Measurements from ENCODE around the gene SRRM3. TPM values are rescaled to one million over a fixed set of nuclear protein-coding genes. Genes with fewer than 3 reads are reported as not detected.

The SRRM3 gene
- total RNA-seq, 1 experiment from 2014 or later: 1.7 TPM

DNA sequence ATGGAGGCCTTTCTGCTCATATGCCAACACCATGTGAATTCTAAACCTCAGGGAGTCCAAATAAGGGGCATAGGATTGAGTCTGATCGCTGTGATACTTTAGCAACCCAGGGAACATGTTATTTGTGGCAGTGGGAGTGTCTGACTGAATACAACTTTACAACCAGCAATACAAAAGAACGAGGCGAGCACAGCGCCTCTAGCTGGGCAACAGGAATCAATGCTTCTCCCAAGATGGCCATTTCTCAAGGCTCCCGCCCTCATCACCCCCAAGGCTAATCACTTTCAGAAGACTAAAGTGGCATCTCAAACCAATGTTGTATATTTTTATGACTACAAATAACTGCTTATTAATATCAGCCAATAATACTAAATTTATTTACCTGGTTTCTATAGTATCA lies 129.0 kb downstream of the SRRM3 start:
- H3K36me3 Mint-ChIP-seq (ENCODE audit: insufficient read depth, unreplicated experiment): peaks cover 83% of the 10 kb centered on the region
- peaks cover 4% of the 10 kb centered on the region; the same call in 1 of the 2 replicates for H3K36me3 ChIP-seq (ENCODE audit: control insufficient read depth, insufficient read depth, low read length)
- CTCF ChIA-PET: interaction anchor here (0.5 to 1.0 kb wide), 2 partner anchors 24 to 28 kb away, joined by 3 read pairs; partner anchors contain the start of gene YWHAG
- no peaks in the 10 kb centered on the region for H3K9me3 Mint-ChIP-seq (ENCODE audit: unreplicated experiment)
- H3K4me1 ChIP-seq: no peaks in the 10 kb centered on the region
- intact Hi-C loops (cut with micrococcal nuclease; ENCODE audit: unreplicated experiment): no loop called here
- H3K27ac Mint-ChIP-seq (ENCODE audit: unreplicated experiment): no peak overlapping the region
- no peak overlapping the region for H3K4me3 ChIP-seq (ENCODE audit: low read depth, low read length)
- H3K4me3 Mint-ChIP-seq (ENCODE audit: unreplicated experiment): no peak overlapping the region
- DNase-seq: no peak
- POLR2A ChIA-PET: no interaction called here
- BruUV-seq (replicated peaks): no TSS peak
- H3K9me3 ChIP-seq: no peaks in the 10 kb centered on the region
- peaks cover 14% of the 10 kb centered on the region for H3K4me1 Mint-ChIP-seq (ENCODE audit: low read depth, unreplicated experiment)
- H3K27me3 Mint-ChIP-seq (ENCODE audit: insufficient read depth, unreplicated experiment): no peaks in the 10 kb centered on the region
- H3K27me3 ChIP-seq (replicated peaks; ENCODE audit: control insufficient read depth, insufficient read depth, low read length): no peaks in the 10 kb centered on the region
- TF ChIP-seq, protein P1, sequence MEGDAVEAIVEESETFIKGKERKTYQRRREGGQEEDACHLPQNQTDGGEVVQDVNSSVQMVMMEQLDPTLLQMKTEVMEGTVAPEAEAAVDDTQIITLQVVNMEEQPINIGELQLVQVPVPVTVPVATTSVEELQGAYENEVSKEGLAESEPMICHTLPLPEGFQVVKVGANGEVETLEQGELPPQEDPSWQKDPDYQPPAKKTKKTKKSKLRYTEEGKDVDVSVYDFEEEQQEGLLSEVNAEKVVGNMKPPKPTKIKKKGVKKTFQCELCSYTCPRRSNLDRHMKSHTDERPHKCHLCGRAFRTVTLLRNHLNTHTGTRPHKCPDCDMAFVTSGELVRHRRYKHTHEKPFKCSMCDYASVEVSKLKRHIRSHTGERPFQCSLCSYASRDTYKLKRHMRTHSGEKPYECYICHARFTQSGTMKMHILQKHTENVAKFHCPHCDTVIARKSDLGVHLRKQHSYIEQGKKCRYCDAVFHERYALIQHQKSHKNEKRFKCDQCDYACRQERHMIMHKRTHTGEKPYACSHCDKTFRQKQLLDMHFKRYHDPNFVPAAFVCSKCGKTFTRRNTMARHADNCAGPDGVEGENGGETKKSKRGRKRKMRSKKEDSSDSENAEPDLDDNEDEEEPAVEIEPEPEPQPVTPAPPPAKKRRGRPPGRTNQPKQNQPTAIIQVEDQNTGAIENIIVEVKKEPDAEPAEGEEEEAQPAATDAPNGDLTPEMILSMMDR (IDR thresholded peaks at IDR 0.05; ENCODE audit: insufficient read depth in 1 of 2, low read depth in 1 of 2, low read length in 1 of 2, severe bottlenecking in 1 of 2, unreplicated experiment in 1 of 2): no peak

GRCh38 chr7:76332078-76332477 lies 130.4 kb downstream of the SRRM3 start:
- ChIA-PET CTCF (no interaction called here), POLR2A (no interaction called here)
- Histone ChIP-seq H3K27me3 (replicated peaks; ENCODE audit: control insufficient read depth, insufficient read depth, low read length) (no peaks in the 10 kb centered on the region), H3K4me3 (ENCODE audit: low read depth, low read length) (no peak overlapping the region), H3K4me1 (no peaks in the 10 kb centered on the region), H3K9me3 (no peaks in the 10 kb centered on the region), H3K36me3 (ENCODE audit: control insufficient read depth, insufficient read depth, low read length) (peaks cover 4% of the 10 kb centered on the region)
- TF ChIP-seq, protein P1 (IDR thresholded peaks at IDR 0.05; ENCODE audit: insufficient read depth in 1 of 2, low read depth in 1 of 2, low read length in 1 of 2, severe bottlenecking in 1 of 2, unreplicated experiment in 1 of 2): no peak
- intact Hi-C loops (cut with micrococcal nuclease; ENCODE audit: unreplicated experiment): no loop called here
- Mint-ChIP-seq H3K36me3 (ENCODE audit: insufficient read depth, unreplicated experiment) (peaks cover 83% of the 10 kb centered on the region), H3K27me3 (ENCODE audit: insufficient read depth, unreplicated experiment) (no peaks in the 10 kb centered on the region), H3K27ac (ENCODE audit: unreplicated experiment) (no peak overlapping the region), H3K4me1 (ENCODE audit: low read depth, unreplicated experiment) (peaks cover 19% of the 10 kb centered on the region), H3K4me3 (ENCODE audit: unreplicated experiment) (no peak overlapping the region), H3K9me3 (ENCODE audit: unreplicated experiment) (no peaks in the 10 kb centered on the region)
- BruUV-seq (replicated peaks): no TSS peak
- no peak for DNase-seq

- CTCF ChIA-PET: no interaction called here
- H3K9me3 ChIP-seq: no peaks in the 10 kb centered on the region
- H3K36me3 ChIP-seq (ENCODE audit: control insufficient read depth, insufficient read depth, low read length): peaks cover 4% of the 10 kb centered on the region
- intact Hi-C loops (cut with micrococcal nuclease; ENCODE audit: unreplicated experiment): no loop called here
- Mint-ChIP-seq H3K4me1 (ENCODE audit: low read depth, unreplicated experiment) (peaks cover 19% of the 10 kb centered on the region), H3K27ac (ENCODE audit: unreplicated experiment) (no peak overlapping the region), H3K36me3 (ENCODE audit: insufficient read depth, unreplicated experiment) (peaks cover 84% of the 10 kb centered on the region), H3K9me3 (ENCODE audit: unreplicated experiment) (no peaks in the 10 kb centered on the region), H3K27me3 (ENCODE audit: insufficient read depth, unreplicated experiment) (no peaks in the 10 kb centered on the region), H3K4me3 (ENCODE audit: unreplicated experiment) (no peak overlapping the region)
- no peaks in the 10 kb centered on the region for H3K27me3 ChIP-seq (replicated peaks; ENCODE audit: control insufficient read depth, insufficient read depth, low read length)
- TF ChIP-seq, protein P1 (IDR thresholded peaks at IDR 0.05; ENCODE audit: insufficient read depth in 1 of 2, low read depth in 1 of 2, low read length in 1 of 2, severe bottlenecking in 1 of 2, unreplicated experiment in 1 of 2): no peak
- BruUV-seq (replicated peaks): no TSS peak
- no peaks in the 10 kb centered on the region for H3K4me1 ChIP-seq
- no peak for DNase-seq
- POLR2A ChIA-PET: no interaction called here
- no peak overlapping the region for H3K4me3 ChIP-seq (ENCODE audit: low read depth, low read length)
These were observed 131.9 kb downstream of the SRRM3 start for GRCh38 chr7:76333511-76334101.

Data from Caco-2 (cell line).